Neural progenitor cell (in vitro differentiated cells): ENCODE data around the gene IL1RL2.

Experiments
- EZH2 ChIP-seq: fragments of 200-600 bp; sonication (generic); IDR thresholded peaks from 2 replicates; pipeline ENCODE4 v1.6.1; 2017; ENCODE audit warnings: antibody characterized with exemption, mild to moderate bottlenecking, moderate library complexity
- EZH2phosphoT487 ChIP-seq: fragments of 200-600 bp; sonication (generic); IDR thresholded peaks from 2 replicates; pipeline ENCODE4 v1.6.1; 2017; ENCODE audit warnings: antibody characterized with exemption
- TF ChIP-seq, protein P1 (sequence below): fragments of 200-600 bp; sonication (generic); IDR thresholded peaks from 2 replicates; pipeline ENCODE4 v1.5.1; 2017; ENCODE audit warnings: antibody characterized with exemption, mild to moderate bottlenecking

DNA sequence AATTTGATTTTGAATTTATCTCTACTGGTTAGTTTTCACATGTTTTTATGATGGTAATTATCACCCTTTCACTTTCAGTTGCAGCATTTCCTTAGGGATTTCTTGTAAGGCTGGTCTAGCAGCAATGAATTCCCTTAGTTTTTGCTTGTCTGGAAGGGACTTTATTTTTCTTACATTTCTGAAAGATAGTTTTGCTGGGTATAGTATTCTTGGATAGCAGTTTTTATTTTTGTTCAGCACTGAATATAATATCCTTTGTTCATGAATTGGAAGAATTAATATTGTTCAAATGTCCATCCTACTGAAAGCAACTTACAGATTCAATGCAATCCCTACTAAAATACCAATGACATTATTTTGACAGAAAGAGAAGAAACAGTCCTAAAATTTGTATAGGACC lies 30.2 kb downstream of the IL1RL2 start:
- TF ChIP-seq, protein P1, sequence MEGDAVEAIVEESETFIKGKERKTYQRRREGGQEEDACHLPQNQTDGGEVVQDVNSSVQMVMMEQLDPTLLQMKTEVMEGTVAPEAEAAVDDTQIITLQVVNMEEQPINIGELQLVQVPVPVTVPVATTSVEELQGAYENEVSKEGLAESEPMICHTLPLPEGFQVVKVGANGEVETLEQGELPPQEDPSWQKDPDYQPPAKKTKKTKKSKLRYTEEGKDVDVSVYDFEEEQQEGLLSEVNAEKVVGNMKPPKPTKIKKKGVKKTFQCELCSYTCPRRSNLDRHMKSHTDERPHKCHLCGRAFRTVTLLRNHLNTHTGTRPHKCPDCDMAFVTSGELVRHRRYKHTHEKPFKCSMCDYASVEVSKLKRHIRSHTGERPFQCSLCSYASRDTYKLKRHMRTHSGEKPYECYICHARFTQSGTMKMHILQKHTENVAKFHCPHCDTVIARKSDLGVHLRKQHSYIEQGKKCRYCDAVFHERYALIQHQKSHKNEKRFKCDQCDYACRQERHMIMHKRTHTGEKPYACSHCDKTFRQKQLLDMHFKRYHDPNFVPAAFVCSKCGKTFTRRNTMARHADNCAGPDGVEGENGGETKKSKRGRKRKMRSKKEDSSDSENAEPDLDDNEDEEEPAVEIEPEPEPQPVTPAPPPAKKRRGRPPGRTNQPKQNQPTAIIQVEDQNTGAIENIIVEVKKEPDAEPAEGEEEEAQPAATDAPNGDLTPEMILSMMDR: no peak
- TF ChIP-seq EZH2: no peak
- TF ChIP-seq EZH2phosphoT487: no peak
